ENCODE measurements around the gene P2RY2. TPM values are rescaled to one million over a fixed set of nuclear protein-coding genes. Genes with fewer than 3 reads are reported as not detected.

Gene P2RY2
- total and polyA plus RNA-seq, 9 of the 15 experiments (the other 6 are each of a cell fraction or from before 2014, with no cell fraction given) = not detected

- peak; percentile 82; the same call in 1 of the 2 replicates for TF ChIP-seq STAG1 (CRISPR knock-in tag; IDR thresholded peaks at IDR 0.05; ENCODE audit: borderline replicate concordance)
- TF ChIP-seq SP2 (IDR thresholded peaks at IDR 0.05; ENCODE audit: extremely low read depth, low read depth, low read length, poor library complexity, severe bottlenecking) = no peak
- no peak for TF ChIP-seq KLF10 (CRISPR knock-in tag; IDR thresholded peaks at IDR 0.05)
- no peak for TF ChIP-seq ATF2 (CRISPR knock-in tag; IDR thresholded peaks at IDR 0.05)
- TF ChIP-seq ZBTB7A (IDR thresholded peaks at IDR 0.05; ENCODE audit: borderline replicate concordance, control insufficient read depth, low read depth, low read length) = peak; percentile 42; the same call in 1 of the 2 replicates
- TF ChIP-seq ZHX1 (conservative IDR thresholded peaks at IDR 0.05; ENCODE audit: low read length) = no peak
- TF ChIP-seq RREB1 (CRISPR knock-in tag; IDR thresholded peaks at IDR 0.05) = no peak
- no peak for TF ChIP-seq ZNF184 (CRISPR knock-in tag; IDR thresholded peaks at IDR 0.05)
- TF ChIP-seq ZNF79 (CRISPR knock-in tag; IDR thresholded peaks at IDR 0.05; ENCODE audit: low read depth) = no peak
- TF ChIP-seq NBN (IDR thresholded peaks at IDR 0.05; ENCODE audit: low read depth) = no peak
- TF ChIP-seq ZNF830 (CRISPR knock-in tag; IDR thresholded peaks at IDR 0.05) = no peak
- TF ChIP-seq LCOR (CRISPR knock-in tag; IDR thresholded peaks at IDR 0.05) = no peak
- no peak for TF ChIP-seq PPARD (CRISPR knock-in tag; IDR thresholded peaks at IDR 0.05)
- no peak for TF ChIP-seq ZNF512 (tag; IDR thresholded peaks at IDR 0.05)
- TF ChIP-seq SMAD4 (CRISPR knock-in tag; conservative IDR thresholded peaks at IDR 0.05) = peak; percentile 95
- no peak for TF ChIP-seq NELFE (IDR thresholded peaks at IDR 0.05; ENCODE audit: insufficient read depth, insufficient read length)
Observed at GRCh38 chr11:73242251-73243092, 24.4 kb downstream of the P2RY2 start (continued).

All from K562 (cell line).